ENCODE results near the gene FBXO46. TPM values are rescaled to one million over a fixed set of nuclear protein-coding genes. Genes with fewer than 3 reads are reported as not detected.
"Not testable (repeated sequence)": the region's sequence is repeated elsewhere in the genome, so short reads cannot be mapped to it uniquely, and the experiment has no call there.

Gene FBXO46
- total and polyA plus RNA-seq, 2 of the 4 experiments (the other 2 are of a cell fraction) = 3.0 to 6.8 TPM

DNA sequence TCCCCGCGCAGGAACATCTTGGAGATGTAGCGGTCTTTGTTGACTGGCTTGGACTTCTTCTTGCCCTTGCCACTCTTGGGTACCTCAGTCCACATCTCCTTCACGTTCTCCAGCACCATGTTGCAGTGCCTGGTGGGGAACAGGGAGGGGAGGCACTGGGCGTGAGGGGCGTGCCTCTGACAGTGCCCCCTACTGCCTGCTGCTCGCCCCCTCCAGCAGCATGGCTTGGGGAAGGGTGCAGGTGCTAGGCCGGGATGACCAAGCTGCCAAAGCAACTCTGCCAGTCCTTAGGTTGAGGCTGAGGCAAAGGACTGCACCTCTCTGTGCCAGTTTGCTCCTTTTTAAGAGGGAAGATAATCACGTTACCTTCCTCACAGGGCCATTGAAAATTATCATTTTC, 43.1 kb downstream of the FBXO46 start (continued):
- TF ChIP-seq, protein P1, sequence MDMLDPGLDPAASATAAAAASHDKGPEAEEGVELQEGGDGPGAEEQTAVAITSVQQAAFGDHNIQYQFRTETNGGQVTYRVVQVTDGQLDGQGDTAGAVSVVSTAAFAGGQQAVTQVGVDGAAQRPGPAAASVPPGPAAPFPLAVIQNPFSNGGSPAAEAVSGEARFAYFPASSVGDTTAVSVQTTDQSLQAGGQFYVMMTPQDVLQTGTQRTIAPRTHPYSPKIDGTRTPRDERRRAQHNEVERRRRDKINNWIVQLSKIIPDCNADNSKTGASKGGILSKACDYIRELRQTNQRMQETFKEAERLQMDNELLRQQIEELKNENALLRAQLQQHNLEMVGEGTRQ (IDR thresholded peaks at IDR 0.05; ENCODE audit: low read depth, low read length) = no peak
- TF ChIP-seq SMC3 (IDR thresholded peaks at IDR 0.05; ENCODE audit: low read depth, low read length) (no peak), POLR2A (IDR thresholded peaks at IDR 0.05; ENCODE audit: low read depth, low read length) (no peak), RAD21 (IDR thresholded peaks at IDR 0.05; ENCODE audit: low read length) (no peak), FOS (IDR thresholded peaks at IDR 0.05; ENCODE audit: low read depth, low read length) (no peak), BHLHE40 (IDR thresholded peaks at IDR 0.05; ENCODE audit: low read depth, low read length) (no peak)

DNA sequence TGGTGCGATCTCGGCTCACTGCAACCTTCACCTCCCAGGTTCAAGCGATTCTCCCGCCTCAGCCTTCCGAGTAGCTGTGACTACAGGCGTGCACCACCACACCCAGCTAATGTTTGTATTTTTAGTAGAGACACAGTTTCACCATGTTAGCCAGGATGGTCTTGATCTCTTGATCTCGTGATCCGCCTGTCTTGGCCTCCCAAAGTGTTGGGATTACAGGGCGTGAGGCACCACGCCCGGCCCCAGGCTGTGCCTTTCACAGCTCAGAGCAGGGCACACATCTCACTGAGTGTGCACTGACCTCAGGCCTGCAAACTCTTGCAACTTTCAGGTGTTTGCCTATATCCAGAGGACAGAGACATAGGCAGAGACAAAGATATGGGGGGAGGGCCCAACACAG, 45.7 kb downstream of the FBXO46 start:
- H3K9ac ChIP-seq (ENCODE audit: low read depth, low read length); H2AK5ac ChIP-seq (ENCODE audit: low read depth, low read length); BruUV-seq (replicated peaks); H3K9me1 ChIP-seq (ENCODE audit: insufficient read depth, low read length); DNase-seq; H2BK15ac ChIP-seq (ENCODE audit: low read depth, low read length); H3K9me3 ChIP-seq (ENCODE audit: control insufficient read depth, insufficient read depth, low read length); H3K4me3 ChIP-seq (ENCODE audit: insufficient read depth, low read depth, low read length); H2BK120ac ChIP-seq (ENCODE audit: low read depth, low read length); H3K56ac ChIP-seq (ENCODE audit: extremely low read depth, insufficient read depth, low read length); H2AK9ac ChIP-seq (replicated peaks; ENCODE audit: low read depth, low read length, poor library complexity); dilution Hi-C loops (cut with HindIII; ENCODE audit: low sequenced_read_pairs, unreplicated experiment); H3K4me1 ChIP-seq (ENCODE audit: control insufficient read depth, insufficient read depth, low read length); H3K23ac ChIP-seq (ENCODE audit: low read depth, low read length); H4K20me1 ChIP-seq (ENCODE audit: insufficient read depth, low read length); H3K18ac ChIP-seq (ENCODE audit: low read depth, low read length); H2BK20ac ChIP-seq (ENCODE audit: low read depth, low read length); H3K27ac ChIP-seq (ENCODE audit: insufficient read depth, low read length); intact Hi-C loops (cut with micrococcal nuclease); H2BK5ac ChIP-seq (ENCODE audit: low read depth, low read length, poor library complexity, severe bottlenecking); H4K91ac ChIP-seq (ENCODE audit: insufficient read depth, low read depth, low read length); H3K27me3 ChIP-seq (ENCODE audit: control insufficient read depth, insufficient read depth, low read length); in situ Hi-C loops (cut with MboI; ENCODE audit: low sequenced_read_pairs); ATAC-seq (ENCODE audit: low read depth); H4K5ac ChIP-seq (ENCODE audit: low read depth, low read length); H3K4me2 ChIP-seq (ENCODE audit: low read depth, low read length); H3K4ac ChIP-seq (ENCODE audit: low read depth, low read length); H2AFZ ChIP-seq (replicated peaks; ENCODE audit: low read length, poor library complexity); POLR2A ChIA-PET (ENCODE audit: unreplicated experiment); H4K8ac ChIP-seq (ENCODE audit: low read depth in 2 of 2, low read length in 2 of 2); H3K14ac ChIP-seq (replicated peaks; ENCODE audit: low read depth, low read length): not testable (repeated sequence)
- peaks cover 39% of the 10 kb centered on the region for H3K36me3 ChIP-seq (ENCODE audit: control insufficient read depth, insufficient read depth, low read length)
- WGBS, 2 experiments (ENCODE audit: extremely low coverage in 2 of 2, insufficient read length in 1 of 2) = 92% methylated on average over 4 of the region's 11 CpGs; no CpG with 5 or more reads in 1 of the 2 experiments
- peaks cover 3 to 20% of the 10 kb centered on the region in 2 experiments; a peak in 2 of 4 replicates for H3K79me1 ChIP-seq (ENCODE audit: low read depth in 1 of 2, low read length in 2 of 2)
- CTCF ChIA-PET = interaction anchor here (0.6 kb wide), 1 partner anchor 448 kb away, joined by 3 read pairs; no protein-coding TSS in a partner anchor

Measured in IMR-90 (cell line).